Kidney epithelial cell (primary cell): ENCODE data around the gene ZNF324. TPM values are rescaled to one million over a fixed set of nuclear protein-coding genes. Genes with fewer than 3 reads are reported as not detected.
A peak's percentile ranks its signal among the peaks of the same experiment; 100 is the strongest.
"Not testable (repeated sequence)": the region's sequence is repeated elsewhere in the genome, so short reads cannot be mapped to it uniquely, and the experiment has no call there.

Source experiments
- DNase-seq: peaks from one replicate; pipeline ENCODE4 v3.0.0-alpha.2; 2010; ENCODE audit warnings: low read depth
- H3K27me3 ChIP-seq: 2 replicates; pipeline ENCODE4 v1.6.0; 2011; ENCODE audit warnings: low read length; ENCODE audit not compliant: control insufficient read depth, insufficient read depth
- H3K36me3 ChIP-seq: 2 replicates; pipeline ENCODE4 v1.5.1; 2011; ENCODE audit warnings: low read length; ENCODE audit not compliant: control insufficient read depth, insufficient read depth
- H3K4me3 ChIP-seq: 2 replicates; pipeline ENCODE4 v1.5.1; 2011; ENCODE audit warnings: low read depth, mild to moderate bottlenecking, control low read depth, low read length
- CTCF ChIP-seq: IDR thresholded peaks from 2 replicates; pipeline ENCODE4 v1.5.1; 2011; ENCODE audit warnings: mild to moderate bottlenecking, moderate library complexity, low read length, control low read depth, inconsistent platforms; ENCODE audit not compliant: insufficient read depth, poor library complexity, severe bottlenecking
- total RNA-seq: library from RNA; depleted of rRNA; stranded (reverse); fragments of >200 nt; gene quantifications from 2 replicates; pipeline ENCODE4 v1.2.3, GENCODE V29; 2015

The ZNF324 gene
- total RNA-seq, 1 donor from 2014 or later, result 7.2 TPM

DNA sequence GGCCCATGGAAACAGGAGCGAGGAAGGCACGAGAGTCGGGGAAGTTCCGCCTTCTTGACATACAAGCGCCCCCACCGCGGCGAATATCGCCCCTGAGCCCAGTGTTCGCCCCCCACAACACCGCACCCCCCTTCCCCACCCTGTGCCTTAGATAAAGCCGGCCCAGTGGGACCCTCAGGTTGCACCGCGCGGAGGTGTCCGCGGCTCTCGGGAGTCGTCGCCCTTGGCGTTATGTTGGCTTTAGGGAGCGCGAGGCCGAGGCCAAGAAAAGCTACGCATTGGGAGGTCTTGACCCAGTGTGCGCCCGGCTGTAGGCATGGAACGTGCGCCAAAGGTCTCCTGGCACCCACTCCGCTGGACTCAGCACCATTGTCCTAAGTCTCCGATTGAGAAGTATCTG, 26.3 kb upstream of the ZNF324 start:
- no peak for DNase-seq
- H3K27me3 ChIP-seq, result no peaks in the 10 kb centered on the region
- peaks cover 1% of the 10 kb centered on the region for H3K36me3 ChIP-seq
- H3K4me3 ChIP-seq, result peak overlapping the region; percentile 87
- no peak for TF ChIP-seq CTCF

DNA sequence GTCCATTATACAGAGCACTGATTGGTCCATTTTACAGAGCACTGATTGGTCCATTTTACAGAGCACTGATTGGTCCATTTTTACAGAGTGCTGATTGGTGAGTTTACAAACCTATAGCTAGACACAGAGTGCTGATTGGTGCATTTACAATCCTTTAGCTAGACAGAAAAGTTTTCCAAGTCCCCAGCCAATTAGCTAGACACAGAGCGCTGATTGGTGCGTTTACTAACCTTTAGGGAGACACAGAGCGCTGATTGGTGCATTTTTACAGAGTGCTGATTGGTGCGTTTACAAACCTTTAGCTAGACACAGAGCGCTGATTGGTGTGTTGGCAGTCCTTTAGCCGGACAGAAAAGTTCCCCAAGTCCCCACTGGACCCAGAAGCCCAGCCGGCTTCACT, 23.9 kb upstream of the ZNF324 start:
- not testable (repeated sequence) for H3K36me3 ChIP-seq, DNase-seq, H3K27me3 ChIP-seq, H3K4me3 ChIP-seq

DNA sequence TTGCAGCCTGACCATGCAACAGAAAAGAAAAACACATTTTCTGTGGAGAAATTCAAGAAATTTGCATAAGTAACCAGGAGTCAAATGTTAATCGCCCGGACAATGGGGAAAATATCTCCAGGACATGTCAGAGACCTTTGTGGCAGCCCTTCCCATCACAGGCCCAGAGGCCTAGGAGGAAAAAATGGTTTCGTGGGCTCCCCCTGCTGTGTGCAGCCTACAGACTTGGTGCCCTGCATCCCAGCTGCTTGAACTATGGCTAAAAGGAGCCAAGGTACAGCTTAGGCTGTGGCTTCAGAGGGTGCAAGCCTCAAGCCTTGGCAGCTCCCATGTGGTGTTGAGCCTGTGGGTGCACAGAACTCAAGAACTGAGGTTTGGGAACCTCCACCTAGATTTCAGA, 18.0 kb upstream of the ZNF324 start:
- H3K27me3 ChIP-seq, H3K4me3 ChIP-seq, H3K36me3 ChIP-seq, DNase-seq: not testable (repeated sequence)

GRCh38 chr19:58449980-58450379, 16.9 kb upstream of the ZNF324 start:
- H3K4me3 ChIP-seq, H3K36me3 ChIP-seq, DNase-seq, H3K27me3 ChIP-seq: not testable (repeated sequence)

- peak overlapping the region; percentile 59 for H3K4me3 ChIP-seq
- DNase-seq, result no peak
- no peaks in the 10 kb centered on the region for H3K27me3 ChIP-seq
- H3K36me3 ChIP-seq, result peaks cover 1% of the 10 kb centered on the region
- TF ChIP-seq CTCF, result no peak
Observed at GRCh38 chr19:58450856-58451357, 16.0 kb upstream of the ZNF324 start.

GRCh38 chr19:58451358-58452101, 15.3 kb upstream of the ZNF324 start, which contains the start of gene ZNF324B:
ZNF324B (plus strand) TSS chr19:58451622; CDS start chr19:58453702, 2,080 bp downstream.
- Histone ChIP-seq H3K4me3 (peak within 1 kb of the TSS; percentile 59), H3K36me3 (peaks cover 2% of the 10 kb centered on the region), H3K27me3 (no peaks in the 10 kb centered on the region)
- TF ChIP-seq CTCF, result no peak
- peak; percentile 85 for DNase-seq

- no peak for TF ChIP-seq CTCF
- Histone ChIP-seq H3K27me3 (no peaks in the 10 kb centered on the region), H3K4me3 (no peak overlapping the region), H3K36me3 (peaks cover 2% of the 10 kb centered on the region)
- DNase-seq, result no peak
Observed at GRCh38 chr19:58453743-58454142, 13.1 kb upstream of the ZNF324 start.
